ENCODE results near the gene FAM32A.

The FAM32A gene

GRCh38 chr19:16143399-16144215 is 41.6 kb upstream of the FAM32A start, which contains the start of gene HSH2D:
TSS of gene HSH2D (plus strand) at chr19:16143685. CDS start at chr19:16148751, 5,066 bp downstream.
- Histone ChIP-seq H2AFZ (ENCODE audit: low read length) (no peak within 1 kb of the TSS), H3K36me3 (ENCODE audit: insufficient read depth, low read length) (peaks cover 4% of the 10 kb centered on the region; the same call in 1 of the 2 replicates), H3K79me2 (ENCODE audit: insufficient read depth, low read length) (peaks cover 68% of the 10 kb centered on the region), H4K20me1 (ENCODE audit: insufficient read depth, low read length, poor library complexity, severe bottlenecking) (peaks cover 12% of the 10 kb centered on the region), H3F3A (ENCODE audit: low read depth) (peaks cover 7% of the 10 kb centered on the region), H3K4me1 (ENCODE audit: insufficient read depth, low read length, poor library complexity, severe bottlenecking) (peaks cover 79% of the 10 kb centered on the region), H3K4me2 (ENCODE audit: low read depth, low read length, poor library complexity, severe bottlenecking) (peak within 1 kb of the TSS; percentile 96), H3K9me2 (replicated peaks; ENCODE audit: low read depth, low read length) (no peaks in the 10 kb centered on the region), H3K9me3 (ENCODE audit: insufficient read depth, low read depth, low read length) (no peaks in the 10 kb centered on the region), H3K4me3 (ENCODE audit: low read length, poor library complexity, severe bottlenecking) (peak within 1 kb of the TSS; percentile 96), H3K9ac (ENCODE audit: low read depth, low read length, poor library complexity, severe bottlenecking) (peak within 1 kb of the TSS; percentile 98), H3K27me3 (ENCODE audit: insufficient read depth, low read length, poor library complexity, severe bottlenecking) (no peaks in the 10 kb centered on the region)
- TF ChIP-seq CTCF (conservative IDR thresholded peaks at IDR 0.05; ENCODE audit: low read length) (no peak), EZH2phosphoT487 (IDR thresholded peaks at IDR 0.05; ENCODE audit: borderline replicate concordance) (no peak)

GRCh38 chr19:16144216-16144581 is 41.0 kb upstream of the FAM32A start:
- peaks cover 10% of the 10 kb centered on the region for H3F3A ChIP-seq (ENCODE audit: low read depth)
- H2AFZ ChIP-seq (ENCODE audit: low read length): no peak overlapping the region
- peak overlapping the region; percentile 96 for H3K4me2 ChIP-seq (ENCODE audit: low read depth, low read length, poor library complexity, severe bottlenecking)
- H3K9me2 ChIP-seq (replicated peaks; ENCODE audit: low read depth, low read length): no peaks in the 10 kb centered on the region
- H3K9ac ChIP-seq (ENCODE audit: low read depth, low read length, poor library complexity, severe bottlenecking): peak overlapping the region; percentile 98
- H3K27me3 ChIP-seq (ENCODE audit: insufficient read depth, low read length, poor library complexity, severe bottlenecking): no peaks in the 10 kb centered on the region
- H3K79me2 ChIP-seq (ENCODE audit: insufficient read depth, low read length): peaks cover 70% of the 10 kb centered on the region
- H3K9me3 ChIP-seq (ENCODE audit: insufficient read depth, low read depth, low read length): no peaks in the 10 kb centered on the region
- no peak for TF ChIP-seq CTCF (conservative IDR thresholded peaks at IDR 0.05; ENCODE audit: low read length)
- TF ChIP-seq EZH2phosphoT487 (IDR thresholded peaks at IDR 0.05; ENCODE audit: borderline replicate concordance): no peak
- H3K4me3 ChIP-seq (ENCODE audit: low read length, poor library complexity, severe bottlenecking): peak overlapping the region; percentile 96
- peaks cover 79% of the 10 kb centered on the region for H3K4me1 ChIP-seq (ENCODE audit: insufficient read depth, low read length, poor library complexity, severe bottlenecking)
- peaks cover 9% of the 10 kb centered on the region; the same call in 1 of the 2 replicates for H3K36me3 ChIP-seq (ENCODE audit: insufficient read depth, low read length)
- H4K20me1 ChIP-seq (ENCODE audit: insufficient read depth, low read length, poor library complexity, severe bottlenecking): peaks cover 16% of the 10 kb centered on the region

- H3K9me2 ChIP-seq (replicated peaks; ENCODE audit: low read depth, low read length): no peaks in the 10 kb centered on the region
- peaks cover 11% of the 10 kb centered on the region; the same call in 1 of the 2 replicates for H3K36me3 ChIP-seq (ENCODE audit: insufficient read depth, low read length)
- H3K4me3 ChIP-seq (ENCODE audit: low read length, poor library complexity, severe bottlenecking): peak overlapping the region; percentile 96
- no peak overlapping the region for H2AFZ ChIP-seq (ENCODE audit: low read length)
- no peaks in the 10 kb centered on the region for H3K27me3 ChIP-seq (ENCODE audit: insufficient read depth, low read length, poor library complexity, severe bottlenecking)
- peak overlapping the region; percentile 98 for H3K9ac ChIP-seq (ENCODE audit: low read depth, low read length, poor library complexity, severe bottlenecking)
- peaks cover 13% of the 10 kb centered on the region for H3F3A ChIP-seq (ENCODE audit: low read depth)
- no peaks in the 10 kb centered on the region for H3K9me3 ChIP-seq (ENCODE audit: insufficient read depth, low read depth, low read length)
- H3K79me2 ChIP-seq (ENCODE audit: insufficient read depth, low read length): peaks cover 89% of the 10 kb centered on the region
- peaks cover 80% of the 10 kb centered on the region for H3K4me1 ChIP-seq (ENCODE audit: insufficient read depth, low read length, poor library complexity, severe bottlenecking)
- H3K4me2 ChIP-seq (ENCODE audit: low read depth, low read length, poor library complexity, severe bottlenecking): peak overlapping the region; percentile 96
- H4K20me1 ChIP-seq (ENCODE audit: insufficient read depth, low read length, poor library complexity, severe bottlenecking): peaks cover 23% of the 10 kb centered on the region
- no peak for TF ChIP-seq CTCF (conservative IDR thresholded peaks at IDR 0.05; ENCODE audit: low read length)
- TF ChIP-seq EZH2phosphoT487 (IDR thresholded peaks at IDR 0.05; ENCODE audit: borderline replicate concordance): no peak
Observed at GRCh38 chr19:16146112-16146511, 39.1 kb upstream of the FAM32A start.
